ENCODE results near the gene LLGL2.

GRCh38 chr17:75498039-75498725 is 27.3 kb upstream of the LLGL2 start:
- TF ChIP-seq, protein P1, sequence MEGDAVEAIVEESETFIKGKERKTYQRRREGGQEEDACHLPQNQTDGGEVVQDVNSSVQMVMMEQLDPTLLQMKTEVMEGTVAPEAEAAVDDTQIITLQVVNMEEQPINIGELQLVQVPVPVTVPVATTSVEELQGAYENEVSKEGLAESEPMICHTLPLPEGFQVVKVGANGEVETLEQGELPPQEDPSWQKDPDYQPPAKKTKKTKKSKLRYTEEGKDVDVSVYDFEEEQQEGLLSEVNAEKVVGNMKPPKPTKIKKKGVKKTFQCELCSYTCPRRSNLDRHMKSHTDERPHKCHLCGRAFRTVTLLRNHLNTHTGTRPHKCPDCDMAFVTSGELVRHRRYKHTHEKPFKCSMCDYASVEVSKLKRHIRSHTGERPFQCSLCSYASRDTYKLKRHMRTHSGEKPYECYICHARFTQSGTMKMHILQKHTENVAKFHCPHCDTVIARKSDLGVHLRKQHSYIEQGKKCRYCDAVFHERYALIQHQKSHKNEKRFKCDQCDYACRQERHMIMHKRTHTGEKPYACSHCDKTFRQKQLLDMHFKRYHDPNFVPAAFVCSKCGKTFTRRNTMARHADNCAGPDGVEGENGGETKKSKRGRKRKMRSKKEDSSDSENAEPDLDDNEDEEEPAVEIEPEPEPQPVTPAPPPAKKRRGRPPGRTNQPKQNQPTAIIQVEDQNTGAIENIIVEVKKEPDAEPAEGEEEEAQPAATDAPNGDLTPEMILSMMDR (IDR thresholded peaks at IDR 0.05), result no peak
- no peak for TF ChIP-seq EZH2 (IDR thresholded peaks at IDR 0.05)

Measured in neural progenitor cell (in vitro differentiated cells).